C4-2B (cell line): Measurements from ENCODE around the gene EML3.

Experiments
- CTCF ChIP-seq: fragments of 450-650 bp; conservative IDR thresholded peaks from 2 replicates; pipeline ENCODE4 v1.5.1; 2017; ENCODE audit warnings: mild to moderate bottlenecking
- ZFX ChIP-seq: fragments of 450-650 bp; IDR thresholded peaks from 2 replicates; pipeline ENCODE4 v1.6.1; 2017

DNA sequence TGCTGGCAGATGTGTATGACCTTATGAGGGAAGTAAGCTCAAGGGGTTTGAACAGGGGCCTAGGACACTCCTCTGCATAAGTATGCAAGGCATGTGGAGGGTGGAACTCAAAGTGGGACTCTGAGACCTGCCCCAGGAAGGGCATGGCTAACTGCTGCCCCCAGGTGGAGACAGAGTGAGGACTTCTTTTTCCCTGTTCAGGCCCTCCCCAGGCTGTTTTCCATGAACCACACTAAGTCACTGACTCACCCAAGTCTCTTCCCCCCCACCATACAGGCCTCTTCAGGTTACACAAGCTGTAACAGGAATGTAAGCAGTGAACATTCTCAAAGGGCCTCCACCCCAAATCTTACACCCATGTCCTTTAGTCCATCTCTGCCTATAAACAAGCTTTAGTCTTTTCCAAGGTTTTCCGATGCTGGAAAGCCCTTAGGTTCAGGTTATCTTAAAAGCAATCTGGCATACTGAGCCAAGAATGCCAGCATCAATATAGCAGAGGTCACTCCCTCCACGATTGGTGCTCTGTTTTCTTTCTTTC is 51.9 kb downstream of the EML3 start:
- no peak; the same call in 1 of the 2 replicates for TF ChIP-seq CTCF
- TF ChIP-seq ZFX: no peak
